Measurements from ENCODE around the gene RFC5.

- TF ChIP-seq FOXK2 (IDR thresholded peaks at IDR 0.05): no peak
- no peak for TF ChIP-seq SP1 (IDR thresholded peaks at IDR 0.05)
Measured at GRCh38 chr12:117968151-117968789, 48.2 kb upstream of the RFC5 start.
